Activated B cell treated with CpG ODN at 0.5 μM for 24 hours (primary cell): ENCODE data around the gene KRT14. TPM values are rescaled to one million over a fixed set of nuclear protein-coding genes. Genes with fewer than 3 reads are reported as not detected.
"Not testable (repeated sequence)": the region's sequence is repeated elsewhere in the genome, so short reads cannot be mapped to it uniquely, and the experiment has no call there.

Experiments
- ATAC-seq: fragments of 200-7000 bp; cut with Tn5 transposase; one replicate; pipeline ENCODE4 v1.10.0; 2021; ENCODE audit warnings: low read depth, mild to moderate bottlenecking, moderate library complexity
- CTCF ChIA-PET: fragments of 350-600 bp; sonication (Branson Sonifier 250); formaldehyde crosslinking; loops from one replicate; lab custom pipeline; 2021; ENCODE audit warnings: antibody characterized with exemption; lab: Charles Lee
- POLR2A ChIA-PET: fragments of 350-600 bp; sonication (Branson Sonifier 250); formaldehyde crosslinking; loops from one replicate; lab custom pipeline; 2021; ENCODE audit warnings: antibody characterized with exemption; lab: Charles Lee
- DNase-seq: peaks from one replicate; pipeline ENCODE4 v3.0.0; 2022
- H3K27ac Mint-ChIP-seq: one replicate; pipeline ENCODE4 v1.8.0; 2020; ENCODE audit warnings: mixed read lengths
- H3K27me3 Mint-ChIP-seq: one replicate; pipeline ENCODE4 v1.8.0; 2021; ENCODE audit warnings: mixed read lengths
- H3K36me3 Mint-ChIP-seq: one replicate; pipeline ENCODE4 v1.8.0; 2021; ENCODE audit warnings: low read depth, mixed read lengths
- H3K4me1 Mint-ChIP-seq: one replicate; pipeline ENCODE4 v1.8.0; 2021; ENCODE audit warnings: mixed read lengths
- H3K4me3 Mint-ChIP-seq: one replicate; pipeline ENCODE4 v1.8.0; 2020; ENCODE audit warnings: mild to moderate bottlenecking, mixed read lengths
- H3K9me3 Mint-ChIP-seq: one replicate; pipeline ENCODE4 v1.8.0; 2020; ENCODE audit warnings: mixed read lengths
- intact Hi-C: fragments of 100-400 bp; cut with micrococcal nuclease; formaldehyde crosslinking; loops from one replicate; pipeline ENCODE4 v1.15.1; 2024
- total RNA-seq: library from RNA; stranded (reverse); gene quantifications from 2 replicates; pipeline ENCODE4 v1.2.3, GENCODE V29; 2022
- TF ChIP-seq, protein P1 (sequence below): fragments of 200-600 bp; IDR thresholded peaks from one replicate; pipeline ENCODE4 v1.8.0; 2022; ENCODE audit warnings: antibody characterized with exemption, mild to moderate bottlenecking

KRT14 gene
- total RNA-seq, 1 donor from 2014 or later = not detected

DNA sequence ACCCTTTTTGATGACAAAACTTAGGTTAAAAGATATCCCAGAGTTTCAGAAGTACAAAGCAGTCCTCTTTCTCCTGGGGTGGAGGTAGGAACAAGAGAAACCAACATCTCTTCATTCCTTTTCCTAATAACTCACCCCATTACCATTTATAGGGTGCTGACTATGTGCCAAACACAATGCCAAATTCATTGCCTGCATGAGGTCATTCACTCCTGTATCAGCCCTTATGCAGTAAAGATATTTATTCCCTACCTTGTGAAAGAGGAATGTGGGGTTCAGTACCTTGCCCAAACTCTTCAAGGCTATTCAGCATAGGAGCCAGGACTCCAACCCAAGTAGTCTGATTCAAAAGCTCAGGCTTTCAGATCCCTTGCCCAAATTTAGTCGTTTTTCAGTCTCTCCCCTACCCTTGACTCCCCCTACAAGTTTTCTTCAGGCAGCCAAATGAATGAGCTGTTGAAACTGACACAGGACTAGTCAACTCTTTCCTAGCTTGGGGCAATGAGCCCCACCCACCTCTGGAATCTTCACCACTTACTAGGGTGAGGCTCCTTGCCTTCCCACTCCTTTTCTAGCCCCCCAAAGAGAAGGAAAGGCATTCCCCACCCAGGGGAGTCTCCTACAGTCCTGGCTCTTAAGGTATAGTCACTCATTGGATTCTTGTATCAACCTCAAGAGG lies 5.9 kb downstream of the KRT14 start:
- ChIA-PET POLR2A (no interaction called here), CTCF (no interaction called here)
- ATAC-seq (no peak), DNase-seq (no peak)
- Mint-ChIP-seq H3K27ac (no peak overlapping the region), H3K4me3 (no peak overlapping the region), H3K36me3 (no peaks in the 10 kb centered on the region), H3K9me3 (no peaks in the 10 kb centered on the region), H3K4me1 (no peaks in the 10 kb centered on the region), H3K27me3 (peaks cover 41% of the 10 kb centered on the region)
- intact Hi-C loops = no loop called here
- TF ChIP-seq, protein P1, sequence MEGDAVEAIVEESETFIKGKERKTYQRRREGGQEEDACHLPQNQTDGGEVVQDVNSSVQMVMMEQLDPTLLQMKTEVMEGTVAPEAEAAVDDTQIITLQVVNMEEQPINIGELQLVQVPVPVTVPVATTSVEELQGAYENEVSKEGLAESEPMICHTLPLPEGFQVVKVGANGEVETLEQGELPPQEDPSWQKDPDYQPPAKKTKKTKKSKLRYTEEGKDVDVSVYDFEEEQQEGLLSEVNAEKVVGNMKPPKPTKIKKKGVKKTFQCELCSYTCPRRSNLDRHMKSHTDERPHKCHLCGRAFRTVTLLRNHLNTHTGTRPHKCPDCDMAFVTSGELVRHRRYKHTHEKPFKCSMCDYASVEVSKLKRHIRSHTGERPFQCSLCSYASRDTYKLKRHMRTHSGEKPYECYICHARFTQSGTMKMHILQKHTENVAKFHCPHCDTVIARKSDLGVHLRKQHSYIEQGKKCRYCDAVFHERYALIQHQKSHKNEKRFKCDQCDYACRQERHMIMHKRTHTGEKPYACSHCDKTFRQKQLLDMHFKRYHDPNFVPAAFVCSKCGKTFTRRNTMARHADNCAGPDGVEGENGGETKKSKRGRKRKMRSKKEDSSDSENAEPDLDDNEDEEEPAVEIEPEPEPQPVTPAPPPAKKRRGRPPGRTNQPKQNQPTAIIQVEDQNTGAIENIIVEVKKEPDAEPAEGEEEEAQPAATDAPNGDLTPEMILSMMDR = no peak

DNA sequence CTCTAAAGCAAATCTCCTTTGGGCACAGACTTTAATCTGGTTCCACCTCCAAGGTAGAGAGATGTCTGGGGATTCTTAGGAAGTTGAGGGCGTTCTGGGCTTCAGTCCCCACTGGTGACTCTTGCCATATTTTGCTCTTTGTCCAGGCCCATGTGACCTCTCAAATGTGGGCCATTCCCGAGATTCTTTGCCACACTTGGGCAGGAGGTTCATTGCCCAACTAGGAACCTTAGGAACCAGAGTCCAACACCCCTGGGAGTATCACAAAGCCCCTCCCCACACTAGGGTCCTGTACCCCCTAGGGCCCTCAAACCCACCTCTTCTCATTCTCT lies 6.5 kb downstream of the KRT14 start:
- TF ChIP-seq, protein P1 = no peak
- H3K27me3 Mint-ChIP-seq = peaks cover 43% of the 10 kb centered on the region
- H3K9me3 Mint-ChIP-seq = no peaks in the 10 kb centered on the region
- POLR2A ChIA-PET = no interaction called here
- H3K27ac Mint-ChIP-seq = no peak overlapping the region
- H3K4me1 Mint-ChIP-seq = no peaks in the 10 kb centered on the region
- no peak overlapping the region for H3K4me3 Mint-ChIP-seq
- no peak for ATAC-seq
- intact Hi-C loops = no loop called here
- no peak for DNase-seq
- CTCF ChIA-PET = no interaction called here
- no peaks in the 10 kb centered on the region for H3K36me3 Mint-ChIP-seq

DNA sequence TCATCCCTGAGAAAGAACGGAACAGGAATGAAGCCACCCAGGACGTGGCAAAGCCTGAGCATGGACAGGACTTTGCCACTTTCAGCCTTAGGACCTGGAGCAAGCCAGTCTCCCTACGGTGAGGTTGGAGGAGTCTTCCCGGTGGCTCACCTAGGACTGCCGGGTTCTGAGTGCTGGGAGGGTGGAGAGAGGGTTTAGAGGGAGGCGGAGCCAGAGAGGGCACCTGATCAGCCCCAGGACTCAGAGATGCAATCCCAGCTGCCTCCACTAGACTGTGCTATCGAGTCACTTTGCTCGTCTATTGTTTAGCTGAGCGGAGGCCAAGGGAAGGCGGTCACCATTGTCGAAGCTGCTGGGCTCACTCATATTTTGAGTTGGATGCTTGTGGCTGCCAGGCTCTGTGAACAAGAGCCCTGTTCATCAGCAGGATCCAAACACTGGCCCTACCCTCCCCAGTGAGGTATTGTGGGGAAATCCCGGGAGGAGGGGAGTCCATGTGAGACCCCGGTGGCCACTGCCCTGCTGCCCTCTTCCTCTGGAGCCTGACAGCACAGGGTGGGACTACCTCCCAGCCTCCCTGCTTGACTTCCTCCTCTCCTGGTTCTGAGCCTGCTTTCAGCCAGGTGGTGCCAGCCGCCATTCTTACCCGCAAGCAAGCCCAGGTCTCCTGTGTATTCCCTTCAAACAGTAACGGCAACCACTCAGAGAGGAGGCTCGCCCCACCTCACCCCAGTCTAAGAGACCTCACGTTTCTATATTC lies 7.0 kb downstream of the KRT14 start:
- Mint-ChIP-seq H3K4me3 (no peak overlapping the region), H3K9me3 (no peaks in the 10 kb centered on the region), H3K36me3 (no peaks in the 10 kb centered on the region), H3K27ac (no peak overlapping the region), H3K27me3 (peaks cover 44% of the 10 kb centered on the region), H3K4me1 (no peaks in the 10 kb centered on the region)
- ChIA-PET CTCF (no interaction called here), POLR2A (interaction anchor here (0.6 kb wide), 2 partner anchors 59 to 290 kb away, joined by 3 to 6 read pairs; no protein-coding TSS in a partner anchor)
- peak; percentile 66 for ATAC-seq
- no peak for DNase-seq
- TF ChIP-seq, protein P1 = no peak
- intact Hi-C loops = no loop called here

DNA sequence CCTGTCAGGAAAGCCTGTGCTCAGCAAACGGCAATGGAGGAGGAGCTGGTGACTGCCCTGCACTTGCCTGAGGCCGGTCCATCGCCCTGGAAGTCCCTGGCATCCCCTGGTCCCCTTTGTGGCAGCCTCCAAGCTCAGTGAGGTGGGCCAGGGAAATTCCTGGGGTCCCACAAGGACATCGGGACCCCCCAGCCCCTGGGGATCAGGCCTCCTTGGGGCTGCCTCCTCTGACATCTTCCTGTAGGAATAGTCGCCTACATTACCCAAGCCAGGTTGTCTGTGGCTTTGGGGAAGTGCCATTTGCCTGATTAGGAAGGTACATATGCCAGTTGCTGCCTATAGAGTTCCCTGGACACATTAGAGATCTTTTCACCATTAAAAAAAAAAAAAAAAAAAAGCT lies 7.7 kb downstream of the KRT14 start:
- no peak overlapping the region for H3K27ac Mint-ChIP-seq
- DNase-seq (no peak), ATAC-seq (no peak)
- POLR2A ChIA-PET = interaction anchor here (0.6 kb wide), 2 partner anchors 58 to 289 kb away, joined by 3 to 6 read pairs; no protein-coding TSS in a partner anchor
- CTCF ChIA-PET = no interaction called here
- no peaks in the 10 kb centered on the region for H3K36me3 Mint-ChIP-seq
- intact Hi-C loops = no loop called here
- no peak overlapping the region for H3K4me3 Mint-ChIP-seq
- H3K9me3 Mint-ChIP-seq = no peaks in the 10 kb centered on the region
- no peaks in the 10 kb centered on the region for H3K4me1 Mint-ChIP-seq
- H3K27me3 Mint-ChIP-seq = peaks cover 42% of the 10 kb centered on the region
- TF ChIP-seq, protein P1 = no peak

DNA sequence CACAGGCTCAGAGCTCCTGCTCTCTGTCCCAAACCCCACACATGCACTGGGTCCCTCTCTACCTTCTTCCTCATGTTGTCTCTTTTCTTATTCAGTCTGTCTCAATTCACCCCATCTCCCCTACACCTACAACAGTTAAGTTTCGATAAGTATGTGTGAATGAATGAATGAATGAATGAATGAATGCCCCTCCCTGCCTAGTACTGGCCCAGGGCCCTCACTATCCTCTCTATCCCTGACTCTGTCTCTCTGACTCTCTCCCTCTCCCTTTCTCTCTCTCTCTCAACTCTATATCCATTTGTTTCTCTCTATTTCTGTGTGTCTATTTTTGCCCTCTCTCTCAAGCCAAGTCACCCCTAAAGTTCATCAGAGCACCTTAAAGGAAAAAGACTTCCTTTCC lies 8.2 kb downstream of the KRT14 start:
- Mint-ChIP-seq H3K9me3 (no peaks in the 10 kb centered on the region), H3K27ac (no peak overlapping the region)
- intact Hi-C loops = no loop called here

DNA sequence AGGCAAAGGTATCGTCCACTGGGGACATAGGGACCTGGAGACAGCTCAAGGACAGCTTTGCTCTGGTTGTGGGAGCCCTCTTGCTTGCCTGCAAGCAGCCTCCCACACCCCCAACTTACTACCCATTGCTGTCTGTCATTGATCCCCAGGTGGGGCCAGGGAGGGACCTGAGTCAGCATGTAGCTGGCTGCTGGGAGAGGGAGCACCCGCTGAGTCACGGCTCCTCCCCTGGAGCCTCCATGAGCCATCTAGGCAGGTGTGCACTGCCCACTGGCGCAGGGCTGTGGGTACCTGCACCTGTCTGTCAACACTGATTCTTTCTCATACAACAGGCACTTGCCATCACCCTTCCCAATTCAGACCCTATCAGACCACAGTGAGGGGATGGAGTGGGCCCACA lies 10.0 kb downstream of the KRT14 start:
- ATAC-seq, DNase-seq, H3K4me3 Mint-ChIP-seq, intact Hi-C loops, H3K36me3 Mint-ChIP-seq, H3K27ac Mint-ChIP-seq, H3K9me3 Mint-ChIP-seq, CTCF ChIA-PET, H3K4me1 Mint-ChIP-seq, POLR2A ChIA-PET: not testable (repeated sequence)
- H3K27me3 Mint-ChIP-seq = peaks cover 42% of the 10 kb centered on the region

More for the DNA sequence above, 8.2 kb downstream of the KRT14 start:
- POLR2A ChIA-PET = no interaction called here
- no peak overlapping the region for H3K4me3 Mint-ChIP-seq
- DNase-seq (no peak), ATAC-seq (no peak)
- CTCF ChIA-PET = no interaction called here
- H3K27me3 Mint-ChIP-seq = peaks cover 45% of the 10 kb centered on the region
- TF ChIP-seq, protein P1 = no peak
- no peaks in the 10 kb centered on the region for H3K36me3 Mint-ChIP-seq
- no peaks in the 10 kb centered on the region for H3K4me1 Mint-ChIP-seq
